OCI-LY3 (cell line): ENCODE results near the gene RSPO3.

ENCODE experiments used
- H2AFZ ChIP-seq: fragments of 200-600, 300-600 bp; shearing (Covaris generic); 2 replicates; pipeline ENCODE4 v1.6.0; 2014; ENCODE audit warnings: antibody characterized with exemption, low read depth, low read length
- H3K27ac ChIP-seq: fragments of 200-600, 300-600 bp; sonication (generic); 2 replicates; pipeline ENCODE4 v1.5.1; 2014; ENCODE audit warnings: mild to moderate bottlenecking, low read length, moderate library complexity, mixed read lengths
- H3K27me3 ChIP-seq: fragments of 200-600, 300-600 bp; sonication (generic); 2 replicates; pipeline ENCODE4 v1.6.1; 2014; ENCODE audit warnings: low read depth, low read length, mixed read lengths
- H3K36me3 ChIP-seq: fragments of 200-600, 300-600 bp; sonication (generic); replicated peaks from 2 replicates; pipeline ENCODE3; 2014; ENCODE audit warnings: low read depth, low read length, mixed read lengths
- H3K4me1 ChIP-seq: fragments of 300-600, 200-600 bp; sonication (generic); 2 replicates; pipeline ENCODE4 v1.6.1; 2014; ENCODE audit warnings: low read length, mixed read lengths
- H3K4me2 ChIP-seq: fragments of 200-600, 300-600 bp; sonication (generic); 2 replicates; pipeline ENCODE4 v1.6.1; 2014; ENCODE audit warnings: low read length, mixed read lengths
- H3K4me3 ChIP-seq: fragments of 300-600, 200-600 bp; sonication (generic); 2 replicates; pipeline ENCODE4 v1.5.1; 2014; ENCODE audit warnings: antibody characterized with exemption, mild to moderate bottlenecking, low read length, moderate library complexity
- H3K79me2 ChIP-seq: fragments of 300-600, 200-600 bp; shearing (Covaris generic); 2 replicates; pipeline ENCODE4 v1.6.1; 2014; ENCODE audit warnings: mild to moderate bottlenecking, low read length, mixed read lengths
- H3K9ac ChIP-seq: fragments of 300-600, 200-600 bp; shearing (Covaris generic); 2 replicates; pipeline ENCODE4 v1.6.0; 2014; ENCODE audit warnings: mild to moderate bottlenecking, low read length, moderate library complexity
- H3K9me3 ChIP-seq: fragments of 200-600, 300-600 bp; shearing (Covaris generic); 2 replicates; pipeline ENCODE4 v1.6.1; 2014; ENCODE audit warnings: low read length, mixed read lengths; ENCODE audit not compliant: insufficient read depth
- H4K20me1 ChIP-seq: fragments of 200-600, 300-600 bp; sonication (generic); 2 replicates; pipeline ENCODE4 v1.6.1; 2016; ENCODE audit warnings: low read length, mixed read lengths; ENCODE audit not compliant: insufficient read depth
- EZH2phosphoT487 ChIP-seq: fragments of 200-600 bp; shearing (Covaris generic); IDR thresholded peaks from 2 replicates; pipeline ENCODE4 v1.6.1; 2018; ENCODE audit warnings: antibody characterized with exemption, mixed run types, low read depth
- TF ChIP-seq, protein P1 (sequence below): fragments of 200-600, 300-600 bp; sonication (generic); IDR thresholded peaks from 2 replicates; pipeline ENCODE4 v1.5.1; 2014; ENCODE audit warnings: antibody characterized with exemption, low read length, low read depth

Gene RSPO3

DNA sequence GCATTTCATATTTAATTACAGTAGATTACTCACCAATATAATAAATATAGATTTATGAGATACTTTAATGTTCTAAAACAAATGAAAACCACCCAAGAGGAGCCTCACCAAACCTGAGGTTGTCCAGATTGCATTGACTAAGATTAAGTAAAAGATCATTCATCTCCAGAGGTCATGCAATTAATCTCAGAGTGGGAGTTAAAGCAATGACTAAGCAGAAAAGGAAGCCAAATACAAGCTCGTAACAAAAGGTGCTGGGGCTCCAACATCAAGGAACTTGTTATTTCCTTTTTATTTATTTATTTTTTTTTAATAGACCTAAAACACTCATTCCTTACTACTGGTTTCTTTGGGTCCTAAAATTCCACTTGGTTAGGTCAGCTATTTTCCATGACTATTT, 57.7 kb downstream of the RSPO3 start:
- no peaks in the 10 kb centered on the region for H3K9me3 ChIP-seq
- no peak overlapping the region for H3K9ac ChIP-seq
- H3K4me3 ChIP-seq: no peak overlapping the region
- H3K79me2 ChIP-seq: no peaks in the 10 kb centered on the region
- TF ChIP-seq, protein P1, sequence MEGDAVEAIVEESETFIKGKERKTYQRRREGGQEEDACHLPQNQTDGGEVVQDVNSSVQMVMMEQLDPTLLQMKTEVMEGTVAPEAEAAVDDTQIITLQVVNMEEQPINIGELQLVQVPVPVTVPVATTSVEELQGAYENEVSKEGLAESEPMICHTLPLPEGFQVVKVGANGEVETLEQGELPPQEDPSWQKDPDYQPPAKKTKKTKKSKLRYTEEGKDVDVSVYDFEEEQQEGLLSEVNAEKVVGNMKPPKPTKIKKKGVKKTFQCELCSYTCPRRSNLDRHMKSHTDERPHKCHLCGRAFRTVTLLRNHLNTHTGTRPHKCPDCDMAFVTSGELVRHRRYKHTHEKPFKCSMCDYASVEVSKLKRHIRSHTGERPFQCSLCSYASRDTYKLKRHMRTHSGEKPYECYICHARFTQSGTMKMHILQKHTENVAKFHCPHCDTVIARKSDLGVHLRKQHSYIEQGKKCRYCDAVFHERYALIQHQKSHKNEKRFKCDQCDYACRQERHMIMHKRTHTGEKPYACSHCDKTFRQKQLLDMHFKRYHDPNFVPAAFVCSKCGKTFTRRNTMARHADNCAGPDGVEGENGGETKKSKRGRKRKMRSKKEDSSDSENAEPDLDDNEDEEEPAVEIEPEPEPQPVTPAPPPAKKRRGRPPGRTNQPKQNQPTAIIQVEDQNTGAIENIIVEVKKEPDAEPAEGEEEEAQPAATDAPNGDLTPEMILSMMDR: no peak
- TF ChIP-seq EZH2phosphoT487: no peak
- no peaks in the 10 kb centered on the region for H3K4me1 ChIP-seq
- no peaks in the 10 kb centered on the region for H3K27me3 ChIP-seq
- no peaks in the 10 kb centered on the region for H4K20me1 ChIP-seq
- no peak overlapping the region for H3K4me2 ChIP-seq
- no peaks in the 10 kb centered on the region for H3K36me3 ChIP-seq
- no peak overlapping the region for H3K27ac ChIP-seq
- no peak overlapping the region for H2AFZ ChIP-seq

DNA sequence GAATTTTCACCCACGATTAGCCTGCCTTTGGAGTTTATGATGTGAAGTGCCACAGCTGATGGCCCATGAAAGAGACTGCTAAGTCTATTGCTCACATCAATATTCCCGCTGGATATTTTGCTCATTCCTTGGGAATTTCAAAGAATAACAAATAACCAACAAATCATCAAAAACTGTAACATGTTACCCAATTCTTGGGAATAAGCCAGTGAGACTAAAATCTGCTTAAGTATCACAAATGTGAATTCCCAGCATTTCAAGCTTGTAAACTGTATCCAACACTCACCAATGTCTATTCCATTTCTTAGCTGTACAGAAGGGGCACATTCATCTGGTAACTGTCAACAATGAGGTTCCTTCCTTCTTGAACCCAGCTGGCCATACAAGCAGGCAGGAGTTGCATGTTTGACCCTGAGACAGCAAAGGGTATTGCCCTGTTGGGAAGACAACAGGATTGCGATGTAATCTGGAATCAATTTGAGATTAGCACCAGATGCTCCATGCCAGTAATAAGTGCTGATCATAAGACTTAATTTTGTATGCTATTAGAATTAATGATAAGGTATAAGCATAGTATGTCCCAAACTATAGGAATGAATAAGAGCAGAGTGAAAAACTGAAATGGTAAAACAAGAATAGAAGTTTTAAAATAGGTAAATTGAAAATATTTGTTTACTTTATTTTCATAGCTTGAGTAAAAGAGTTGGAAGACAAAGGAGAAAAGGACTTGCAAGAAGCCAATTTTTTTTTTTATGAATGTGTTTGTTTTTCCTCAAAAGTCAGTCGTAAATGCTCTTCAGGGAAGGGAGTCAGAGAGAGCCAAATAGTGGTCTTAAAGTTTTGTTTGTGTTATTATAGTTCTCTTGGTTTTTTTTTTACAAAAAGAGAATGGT, 58.8 kb downstream of the RSPO3 start:
- Histone ChIP-seq H3K27me3 (no peaks in the 10 kb centered on the region), H3K4me1 (no peaks in the 10 kb centered on the region), H3K79me2 (no peaks in the 10 kb centered on the region), H3K4me3 (no peak overlapping the region), H3K36me3 (no peaks in the 10 kb centered on the region), H3K9me3 (no peaks in the 10 kb centered on the region), H3K9ac (no peak overlapping the region), H2AFZ (no peak overlapping the region), H3K27ac (no peak overlapping the region), H4K20me1 (no peaks in the 10 kb centered on the region), H3K4me2 (no peak overlapping the region)
- no peak for TF ChIP-seq EZH2phosphoT487
- TF ChIP-seq, protein P1: no peak

DNA sequence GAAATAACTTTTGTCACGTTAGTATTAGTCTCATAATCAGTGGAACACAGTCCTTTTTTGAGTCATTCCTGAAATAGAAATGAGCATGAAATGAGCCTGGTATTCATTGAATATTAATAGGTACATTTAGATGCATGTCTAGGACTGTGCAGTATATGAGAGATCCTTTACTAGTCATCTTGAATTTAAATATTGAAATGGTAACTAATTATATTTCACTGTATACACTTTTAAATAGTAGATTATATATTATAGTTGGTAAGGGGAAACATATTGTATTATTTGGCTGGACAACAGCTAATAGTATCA, 59.4 kb downstream of the RSPO3 start:
- Histone ChIP-seq H3K9me3 (no peaks in the 10 kb centered on the region), H3K4me1 (no peaks in the 10 kb centered on the region)

DNA sequence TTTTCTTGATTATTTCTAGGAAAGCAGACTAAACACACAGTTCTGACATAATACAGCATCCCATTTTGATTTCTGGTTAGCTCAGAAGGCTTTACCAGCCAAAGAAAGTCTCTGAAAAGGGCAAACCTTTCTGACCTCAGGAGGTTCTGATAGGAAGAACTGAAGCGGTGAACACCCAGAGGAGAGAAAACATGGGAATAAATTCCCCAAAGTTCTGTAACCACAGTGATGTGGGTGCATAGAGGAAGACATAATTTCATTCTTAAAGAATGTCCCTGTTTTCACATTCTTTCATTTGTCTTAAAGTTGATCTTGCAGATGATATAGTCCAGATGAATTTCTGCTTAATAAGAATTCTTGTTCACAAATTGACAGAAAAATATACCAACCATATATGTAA, 60.3 kb downstream of the RSPO3 start:
- no peak overlapping the region for H3K4me2 ChIP-seq
- no peak overlapping the region for H3K9ac ChIP-seq
- H3K4me3 ChIP-seq: no peak overlapping the region
- H4K20me1 ChIP-seq: no peaks in the 10 kb centered on the region
- H3K9me3 ChIP-seq: no peaks in the 10 kb centered on the region
- no peaks in the 10 kb centered on the region for H3K36me3 ChIP-seq
- no peaks in the 10 kb centered on the region for H3K27me3 ChIP-seq
- H3K79me2 ChIP-seq: no peaks in the 10 kb centered on the region
- H2AFZ ChIP-seq: no peak overlapping the region
- H3K27ac ChIP-seq: no peak overlapping the region
- TF ChIP-seq, protein P1: no peak
- no peak for TF ChIP-seq EZH2phosphoT487
- H3K4me1 ChIP-seq: no peaks in the 10 kb centered on the region

More for the DNA sequence above, 59.4 kb downstream of the RSPO3 start:
- H3K4me3 ChIP-seq: no peak overlapping the region
- H4K20me1 ChIP-seq: no peaks in the 10 kb centered on the region
- no peak for TF ChIP-seq EZH2phosphoT487
- TF ChIP-seq, protein P1: no peak
- H3K9ac ChIP-seq: no peak overlapping the region
- no peak overlapping the region for H3K27ac ChIP-seq
- H3K27me3 ChIP-seq: no peaks in the 10 kb centered on the region
- H2AFZ ChIP-seq: no peak overlapping the region
- H3K4me2 ChIP-seq: no peak overlapping the region
- H3K79me2 ChIP-seq: no peaks in the 10 kb centered on the region
- no peaks in the 10 kb centered on the region for H3K36me3 ChIP-seq
